HCT116 (cell line): ENCODE results near the gene PRR29. TPM values are rescaled to one million over a fixed set of nuclear protein-coding genes. Genes with fewer than 3 reads are reported as not detected.

Experiments used
- ATAC-seq: fragments of 200-7000 bp; cut with Tn5 transposase; 2 replicates; pipeline ENCODE4 v1.9.1; 2020; ENCODE audit warnings: mild to moderate bottlenecking, moderate library complexity
- BruUV-seq: library from RNA; stranded (reverse); fragments of 400-500 nt; replicated peaks from 2 replicates; lab custom pipeline; 2021; lab: Mats Ljungman, UMichigan
- CTCF ChIA-PET: fragments of 300-600 bp; sonication (Branson Sonifier 250); formaldehyde crosslinking; loops from one replicate; lab custom pipeline; 2021; ENCODE audit warnings: antibody characterized with exemption; lab: Charles Lee
- POLR2A ChIA-PET: fragments of 300-600, 350-600 bp; sonication (Branson Sonifier 250); formaldehyde crosslinking; loops from one replicate; lab custom pipeline; 2021; ENCODE audit warnings: antibody characterized with exemption; lab: Charles Lee
- RAD21 ChIA-PET, 2 experiments: fragments of 300-600 bp; sonication (Branson Sonifier 250); formaldehyde crosslinking; loops; one replicate each; lab custom pipeline; 2023; ENCODE audit warnings: low total read pairs in 2 of 2; ENCODE audit not compliant: uncharacterized antibody in 2 of 2, unreplicated experiment in 2 of 2, low non-redundant PET in 1 of 2; lab: Charles Lee
- DNase-seq: peaks from one replicate; pipeline ENCODE4 v3.0.0-alpha.2; 2010; ENCODE audit warnings: low read depth, low spot score
- H2AFZ ChIP-seq: fragments of 200-600 bp; shearing (Covaris generic), sonication (generic); 2 replicates; pipeline ENCODE4 v1.6.1; 2017; ENCODE audit warnings: low read depth, mixed run types, mixed read lengths, antibody characterized with exemption, low read length; ENCODE audit not compliant: poor library complexity, severe bottlenecking
- H3K27ac ChIP-seq: 2 replicates; pipeline ENCODE4 v1.5.1; 2012; ENCODE audit warnings: low read depth, low read length
- H3K27me3 ChIP-seq: fragments of 200-600 bp; sonication (generic); 2 replicates; pipeline ENCODE4 v1.6.1; 2016; ENCODE audit warnings: mixed run types, low read length, mixed read lengths; ENCODE audit not compliant: insufficient read depth
- H3K36me3 ChIP-seq, 2 experiments: fragments of 200-500 bp in 1 of 2; fragments of 200-600 bp in 1 of 2; sonication (Bioruptor generic) in 1 of 2; sonication (generic) in 1 of 2; 2 replicates each; pipeline versions ENCODE4 v1.5.1 to v1.6.1; 2014 to 2016; ENCODE audit warnings: low read length in 2 of 2, inconsistent platforms in 1 of 2, mixed read lengths in 1 of 2, mixed run types in 1 of 2; ENCODE audit not compliant: insufficient read depth in 2 of 2, control insufficient read depth in 1 of 2
- H3K4me1 ChIP-seq, 2 experiments: fragments of 200-600 bp in 1 of 2; sonication (generic) in 1 of 2; 2 replicates each; pipeline versions ENCODE4 v1.5.1 to v1.6.1; 2012 to 2017; ENCODE audit warnings: low read length in 2 of 2, inconsistent platforms in 1 of 2, mild to moderate bottlenecking in 1 of 2, mixed read lengths in 1 of 2, mixed run types in 1 of 2, moderate library complexity in 1 of 2; ENCODE audit not compliant: insufficient read depth in 2 of 2, control insufficient read depth in 1 of 2
- H3K4me2 ChIP-seq: fragments of 200-600 bp; sonication (generic); 2 replicates; pipeline ENCODE4 v1.6.1; 2017; ENCODE audit warnings: mixed run types, low read length, mixed read lengths
- H3K4me3 ChIP-seq, 2 experiments: fragments of 200-600 bp in 1 of 2; sonication (generic) in 1 of 2; replicated peaks in 1 of 2; 2 replicates each; pipeline ENCODE4 v1.5.1; 2011 to 2016; ENCODE audit warnings: low read length in 2 of 2, control low read depth in 1 of 2, low read depth in 1 of 2, mild to moderate bottlenecking in 1 of 2, mixed read lengths in 1 of 2, mixed run types in 1 of 2
- H3K79me2 ChIP-seq: fragments of 200-600 bp; sonication (generic); 2 replicates; pipeline ENCODE4 v1.6.1; 2017; ENCODE audit warnings: mild to moderate bottlenecking, mixed run types, low read length, moderate library complexity, mixed read lengths; ENCODE audit not compliant: insufficient read depth
- H3K9ac ChIP-seq: fragments of 200-600 bp; sonication (generic); 2 replicates; pipeline ENCODE4 v1.6.1; 2016; ENCODE audit warnings: low read length, mixed read lengths
- H3K9me2 ChIP-seq: fragments of 200-600 bp; sonication (generic), shearing (Covaris generic); 2 replicates; pipeline ENCODE4 v1.6.1; 2017; ENCODE audit warnings: mixed run types, mild to moderate bottlenecking, moderate library complexity; ENCODE audit not compliant: insufficient read depth
- H3K9me3 ChIP-seq, 2 experiments: fragments of 200-500 bp in 1 of 2; fragments of 200-600 bp in 1 of 2; sonication (Bioruptor generic) in 1 of 2; sonication (generic) in 1 of 2; 2 replicates each; pipeline ENCODE4 v1.6.1; 2014 to 2017; ENCODE audit warnings: low read length in 2 of 2, mixed read lengths in 2 of 2, inconsistent platforms in 1 of 2, low read depth in 1 of 2, mild to moderate bottlenecking in 1 of 2, mixed run types in 1 of 2, moderate library complexity in 1 of 2; ENCODE audit not compliant: control insufficient read depth in 1 of 2, insufficient read depth in 1 of 2
- H4K20me1 ChIP-seq: fragments of 200-600 bp; sonication (generic), shearing (Covaris generic); 2 replicates; pipeline ENCODE4 v1.6.1; 2017; ENCODE audit warnings: mixed run types, mild to moderate bottlenecking, moderate library complexity; ENCODE audit not compliant: insufficient read depth
- CBX3 ChIP-seq: IDR thresholded peaks from 2 replicates; pipeline ENCODE4 v1.6.1; 2012; ENCODE audit warnings: low read depth
- CEBPB ChIP-seq: IDR thresholded peaks from 2 replicates; pipeline ENCODE4 v1.6.1; 2012; ENCODE audit warnings: low read depth
- CTCF ChIP-seq, 3 experiments: fragments of 200-600 bp in 1 of 3; sonication (generic) in 1 of 3; IDR thresholded peaks in 2 of 3; conservative IDR thresholded peaks in 1 of 3; 2 replicates each; pipeline ENCODE4 v1.5.1; 2012 to 2017; ENCODE audit warnings: low read depth in 2 of 3, low read length in 2 of 3, antibody characterized with exemption in 1 of 3, borderline replicate concordance in 1 of 3, control low read depth in 1 of 3, mild to moderate bottlenecking in 1 of 3, mixed read lengths in 1 of 3, mixed run types in 1 of 3, moderate library complexity in 1 of 3; ENCODE audit not compliant: insufficient read depth in 1 of 3
- EGR1 ChIP-seq: IDR thresholded peaks from 2 replicates; pipeline ENCODE4 v1.6.1; 2012; ENCODE audit warnings: low read depth
- ELF1 ChIP-seq: IDR thresholded peaks from 2 replicates; pipeline ENCODE4 v1.6.1; 2012; ENCODE audit warnings: low read depth, borderline replicate concordance
- EZH2 ChIP-seq: fragments of 200-600 bp; sonication (generic); IDR thresholded peaks from 2 replicates; pipeline ENCODE4 v1.6.1; 2017; ENCODE audit warnings: antibody characterized with exemption, mixed run types
- FOSL1 ChIP-seq: IDR thresholded peaks from 2 replicates; pipeline ENCODE4 v1.6.1; 2012; ENCODE audit warnings: low read depth
- JUND ChIP-seq: IDR thresholded peaks from 2 replicates; pipeline ENCODE4 v1.6.1; 2012
- POLR2A ChIP-seq: IDR thresholded peaks from 2 replicates; pipeline ENCODE4 v1.7.0; 2011; ENCODE audit warnings: borderline replicate concordance; ENCODE audit not compliant: insufficient read depth, insufficient read length; ENCODE audit errors: extremely low read depth
- POLR2AphosphoS5 ChIP-seq: IDR thresholded peaks from 2 replicates; pipeline ENCODE4 v1.6.1; 2011; ENCODE audit warnings: mild to moderate bottlenecking, low read depth, low read length, moderate library complexity
- SIN3A ChIP-seq: IDR thresholded peaks from 2 replicates; pipeline ENCODE4 v1.6.1; 2012; ENCODE audit warnings: low read depth
- SP1 ChIP-seq: IDR thresholded peaks from 2 replicates; pipeline ENCODE4 v1.6.1; 2012; ENCODE audit warnings: low read depth
- SRF ChIP-seq: IDR thresholded peaks from 2 replicates; pipeline ENCODE4 v1.6.1; 2012; ENCODE audit warnings: low read depth
- TCF7L2 ChIP-seq: IDR thresholded peaks from 2 replicates; pipeline ENCODE4 v1.7.0; 2011; ENCODE audit warnings: borderline replicate concordance, inconsistent platforms; ENCODE audit not compliant: insufficient read depth, insufficient read length; ENCODE audit errors: extremely low read depth
- YY1 ChIP-seq: IDR thresholded peaks from 2 replicates; pipeline ENCODE4 v1.6.1; 2011; ENCODE audit warnings: low read length, low read depth, moderate library complexity, mild to moderate bottlenecking; ENCODE audit not compliant: insufficient replicate concordance; ENCODE audit errors: extremely low read depth
- ZFX ChIP-seq: fragments of 450-650 bp; IDR thresholded peaks from 2 replicates; pipeline ENCODE4 v1.6.1; 2017
- ZNF274 ChIP-seq: fragments of 200-500 bp; sonication (Bioruptor generic); IDR thresholded peaks from 2 replicates; pipeline ENCODE4 v1.6.1; 2014; ENCODE audit warnings: mild to moderate bottlenecking, low read depth, low read length, inconsistent platforms
- intact Hi-C: fragments of 100-400 bp; cut with micrococcal nuclease; formaldehyde crosslinking; loops from 2 replicates; pipeline ENCODE4 v1.10.0; 2022
- total RNA-seq: library from RNA; stranded (reverse); gene quantifications from one replicate; pipeline ENCODE4 v1.2.1, GENCODE V29; 2021; ENCODE audit not compliant: unreplicated experiment
- TF ChIP-seq, protein P1 (sequence below): IDR thresholded peaks from 2 replicates; pipeline ENCODE4 v1.6.1; 2012

Gene PRR29
- total RNA-seq, 1 experiment from 2014 or later, result not detected

DNA sequence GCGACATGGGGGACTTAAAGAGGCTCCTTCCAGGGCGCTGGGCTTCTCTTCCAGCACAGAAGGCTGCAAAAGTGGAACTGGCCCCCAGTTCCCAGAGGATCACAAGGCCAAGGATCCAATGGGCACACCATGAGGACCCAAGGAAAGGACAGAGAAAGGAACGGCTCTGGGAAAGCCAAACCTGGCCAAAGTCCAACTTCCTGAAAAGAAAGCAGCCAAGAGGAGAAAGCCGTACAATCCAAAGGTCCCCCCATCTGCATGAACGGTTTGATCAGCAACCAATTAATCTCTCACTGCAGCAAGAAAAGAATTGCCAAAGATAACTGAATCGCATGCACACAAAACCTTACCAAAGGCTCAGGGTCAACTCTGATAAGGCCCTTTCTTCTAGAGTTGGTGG is 42.1 kb downstream of the PRR29 start:
- Histone ChIP-seq H2AFZ (no peak overlapping the region), H3K9me3 (no peaks in the 10 kb centered on the region), H3K4me2 (no peak overlapping the region), H3K9me2 (no peaks in the 10 kb centered on the region), H4K20me1 (no peaks in the 10 kb centered on the region), H3K79me2 (no peaks in the 10 kb centered on the region), H3K4me3 (no peak overlapping the region), H3K9ac (no peak overlapping the region), H3K4me1 (peaks cover 0 to 6% of the 10 kb centered on the region in 2 experiments; a peak in 1 of 4 replicates), H3K27me3 (no peaks in the 10 kb centered on the region), H3K27ac (no peak overlapping the region), H3K36me3 (peaks cover 0 to 8% of the 10 kb centered on the region in 2 experiments; a peak in 2 of 4 replicates)
- no peak for TF ChIP-seq SRF
- no peak for TF ChIP-seq SIN3A
- TF ChIP-seq ELF1, result no peak
- RAD21 ChIA-PET, result no interaction called here
- no peak for DNase-seq
- ATAC-seq, result no peak
- POLR2A ChIA-PET, result no interaction called here
- intact Hi-C loops, result no loop called here
- BruUV-seq, result no TSS peak
- CTCF ChIA-PET, result no interaction called here

DNA sequence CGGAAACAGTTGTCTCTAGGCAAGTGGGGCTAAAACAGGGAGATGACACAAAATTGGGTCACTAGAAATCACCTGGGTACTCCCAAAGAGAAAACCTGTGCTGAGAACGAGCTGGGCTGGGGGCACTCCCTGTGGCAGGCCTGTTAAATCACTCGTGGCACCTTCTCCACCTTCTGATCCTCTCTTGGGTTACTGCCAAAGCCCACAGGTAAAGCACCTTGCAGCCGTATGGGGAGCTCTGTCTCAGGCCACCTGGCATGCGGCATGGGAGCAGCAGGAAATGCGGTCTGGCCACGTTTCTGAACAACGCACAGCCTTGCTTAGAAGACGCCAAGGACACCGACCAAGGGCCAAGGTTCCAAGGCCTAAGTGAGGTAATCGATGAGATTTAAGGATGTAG is 43.8 kb downstream of the PRR29 start:
- ATAC-seq (no peak), DNase-seq (no peak)
- Histone ChIP-seq H3K27me3 (no peaks in the 10 kb centered on the region), H3K79me2 (no peaks in the 10 kb centered on the region), H3K9ac (no peak overlapping the region), H3K9me2 (no peaks in the 10 kb centered on the region), H3K36me3 (peaks cover 0 to 10% of the 10 kb centered on the region in 2 experiments; a peak in 3 of 4 replicates), H2AFZ (no peak overlapping the region), H4K20me1 (no peaks in the 10 kb centered on the region), H3K4me3 (no peak overlapping the region), H3K9me3 (no peaks in the 10 kb centered on the region), H3K4me1 (no peaks in the 10 kb centered on the region), H3K4me2 (no peak overlapping the region), H3K27ac (no peak overlapping the region)
- CTCF ChIA-PET, result interaction anchor here (1.2 to 3.7 kb wide), 4 partner anchors 13 to 123 kb away, joined by 4 to 17 read pairs (median 7); partner anchors contain the start of gene GH1
- POLR2A ChIA-PET, result no interaction called here
- TF ChIP-seq CTCF (IDR thresholded peaks at IDR 0.05 in 2 of 3, conservative IDR thresholded peaks at IDR 0.05 in 1 of 3; ENCODE audit: borderline replicate concordance in 1 of 3, insufficient read depth in 1 of 3, low read depth in 2 of 3, low read length in 2 of 3) (no peak), EGR1 (no peak), CBX3 (no peak), POLR2AphosphoS5 (no peak), TCF7L2 (no peak), ZFX (no peak), ZNF274 (no peak), YY1 (no peak), FOSL1 (no peak), SP1 (no peak), CEBPB (no peak), EZH2 (no peak), SRF (no peak), POLR2A (no peak), JUND (no peak)
- TF ChIP-seq, protein P1, sequence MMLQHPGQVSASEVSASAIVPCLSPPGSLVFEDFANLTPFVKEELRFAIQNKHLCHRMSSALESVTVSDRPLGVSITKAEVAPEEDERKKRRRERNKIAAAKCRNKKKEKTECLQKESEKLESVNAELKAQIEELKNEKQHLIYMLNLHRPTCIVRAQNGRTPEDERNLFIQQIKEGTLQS, result no peak
- RAD21 ChIA-PET, result no interaction called here
- BruUV-seq, result no TSS peak
- intact Hi-C loops, result no loop called here
